Measurements from ENCODE around the gene DSCAML1. TPM values are rescaled to one million over a fixed set of nuclear protein-coding genes. Genes with fewer than 3 reads are reported as not detected.

The DSCAML1 gene
- total and polyA plus RNA-seq, 2 experiments from 2014 or later, result not detected

GRCh38 chr11:117584056-117584830 lies 212.8 kb downstream of the DSCAML1 start:
- Histone ChIP-seq H3K79me2 (ENCODE audit: insufficient read depth) (no peaks in the 10 kb centered on the region), H3K27me3 (replicated peaks; ENCODE audit: insufficient read depth) (peaks cover 10% of the 10 kb centered on the region; the same call in 1 of the 2 replicates), H3K9me3 (ENCODE audit: low read depth) (no peaks in the 10 kb centered on the region), H3K4me1 (ENCODE audit: insufficient read depth) (peaks cover 8% of the 10 kb centered on the region; the same call in 1 of the 2 replicates), H3K4me3 (no peak overlapping the region), H3K27ac (no peak overlapping the region), H2AFZ (peak overlapping the region; percentile 18; the same call in 1 of the 2 replicates), H3K36me3 (ENCODE audit: low read depth) (no peaks in the 10 kb centered on the region), H4K20me1 (ENCODE audit: insufficient read depth) (no peaks in the 10 kb centered on the region), H3F3A (ENCODE audit: insufficient read depth) (no peaks in the 10 kb centered on the region), H3K4me2 (ENCODE audit: unreplicated experiment) (peak overlapping the region; percentile 41), H3K9me2 (ENCODE audit: insufficient read depth) (no peaks in the 10 kb centered on the region), H3K9ac (no peak overlapping the region)
- in situ Hi-C loops (cut with MboI), result no loop called here
- peak; percentile 64 for DNase-seq
- TF ChIP-seq EZH2 (IDR thresholded peaks at IDR 0.05; ENCODE audit: insufficient read depth, poor library complexity, severe bottlenecking), result no peak
- TF ChIP-seq EZH2phosphoT487 (IDR thresholded peaks at IDR 0.05; ENCODE audit: insufficient read depth, low read depth), result no peak
- 46 to 50% methylated on average over 9 of the region's 9 CpGs for WGBS, 2 experiments (ENCODE audit: low coverage in 1 of 2, low lambda C conversion rate in 2 of 2, missing lambda C conversion rate in 2 of 2)

DNA sequence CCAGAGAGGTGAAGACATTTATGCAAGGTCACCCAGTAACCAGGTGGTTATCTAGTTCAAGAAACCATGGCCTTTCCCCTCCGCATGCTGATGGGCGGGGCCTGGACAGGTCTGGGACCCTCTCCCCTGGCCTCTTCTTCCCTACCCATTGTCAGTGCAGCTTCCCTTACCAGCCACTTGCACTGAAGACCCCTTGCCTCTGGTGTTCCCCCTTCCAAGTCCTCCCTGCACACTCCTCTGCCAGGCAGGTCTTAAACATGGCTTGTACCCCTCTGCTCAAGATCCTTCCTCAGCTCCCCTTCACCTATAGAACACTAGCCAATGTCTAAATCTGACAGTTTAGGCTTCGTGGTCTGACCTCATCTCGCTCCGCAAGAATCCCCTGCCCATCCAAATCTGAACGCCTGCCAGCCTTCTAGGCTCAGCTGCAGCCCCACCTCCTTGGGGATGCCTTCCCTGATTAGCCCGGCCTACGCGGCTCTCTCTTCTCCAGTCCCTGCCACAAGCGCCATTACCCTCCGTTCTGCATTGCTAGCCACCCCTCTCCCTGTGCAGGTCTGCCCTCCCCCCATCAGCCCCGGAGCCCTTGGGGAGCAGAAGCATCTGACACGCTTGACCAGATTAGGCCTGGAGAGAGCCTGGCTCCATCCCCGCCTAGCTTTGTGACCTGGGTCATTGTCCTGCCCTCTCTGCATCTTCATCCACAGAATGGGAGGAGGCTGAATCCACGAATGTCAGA lies 213.8 kb downstream of the DSCAML1 start:
- no peaks in the 10 kb centered on the region for H3F3A ChIP-seq (ENCODE audit: insufficient read depth)
- H3K27ac ChIP-seq, result no peak overlapping the region
- H2AFZ ChIP-seq, result peak overlapping the region; percentile 18; the same call in 1 of the 2 replicates
- H3K36me3 ChIP-seq (ENCODE audit: low read depth), result no peaks in the 10 kb centered on the region
- in situ Hi-C loops (cut with MboI), result no loop called here
- no peaks in the 10 kb centered on the region for H3K9me3 ChIP-seq (ENCODE audit: low read depth)
- no peak for TF ChIP-seq EZH2 (IDR thresholded peaks at IDR 0.05; ENCODE audit: insufficient read depth, poor library complexity, severe bottlenecking)
- H3K4me2 ChIP-seq (ENCODE audit: unreplicated experiment), result no peak overlapping the region
- no peak overlapping the region for H3K4me3 ChIP-seq
- no peaks in the 10 kb centered on the region for H4K20me1 ChIP-seq (ENCODE audit: insufficient read depth)
- H3K9me2 ChIP-seq (ENCODE audit: insufficient read depth), result no peaks in the 10 kb centered on the region
- peaks cover 8% of the 10 kb centered on the region; the same call in 1 of the 2 replicates for H3K4me1 ChIP-seq (ENCODE audit: insufficient read depth)
- H3K9ac ChIP-seq, result no peak overlapping the region
- WGBS, 2 experiments (ENCODE audit: low coverage in 1 of 2, low lambda C conversion rate in 2 of 2, missing lambda C conversion rate in 2 of 2), result 47 to 49% methylated on average over 15 of the region's 15 CpGs
- DNase-seq, result peak; percentile 50
- peaks cover 15% of the 10 kb centered on the region for H3K27me3 ChIP-seq (replicated peaks; ENCODE audit: insufficient read depth)
- no peaks in the 10 kb centered on the region for H3K79me2 ChIP-seq (ENCODE audit: insufficient read depth)

- no peaks in the 10 kb centered on the region for H3K79me2 ChIP-seq (ENCODE audit: insufficient read depth)
- H3K4me3 ChIP-seq, result no peak overlapping the region
- 54 to 55% methylated on average over 6 of the region's 6 CpGs for WGBS, 2 experiments (ENCODE audit: low coverage in 1 of 2, low lambda C conversion rate in 2 of 2, missing lambda C conversion rate in 2 of 2)
- H3K27ac ChIP-seq, result no peak overlapping the region
- H3K9me2 ChIP-seq (ENCODE audit: insufficient read depth), result no peaks in the 10 kb centered on the region
- H3K4me1 ChIP-seq (ENCODE audit: insufficient read depth), result peaks cover 8% of the 10 kb centered on the region; the same call in 1 of the 2 replicates
- in situ Hi-C loops (cut with MboI), result no loop called here
- DNase-seq, result no peak
- H3K9me3 ChIP-seq (ENCODE audit: low read depth), result no peaks in the 10 kb centered on the region
- H4K20me1 ChIP-seq (ENCODE audit: insufficient read depth), result no peaks in the 10 kb centered on the region
- H3K4me2 ChIP-seq (ENCODE audit: unreplicated experiment), result no peak overlapping the region
- H3K27me3 ChIP-seq (replicated peaks; ENCODE audit: insufficient read depth), result peaks cover 15% of the 10 kb centered on the region
- H3K9ac ChIP-seq, result no peak overlapping the region
- no peaks in the 10 kb centered on the region for H3F3A ChIP-seq (ENCODE audit: insufficient read depth)
- no peak overlapping the region for H2AFZ ChIP-seq
- H3K36me3 ChIP-seq (ENCODE audit: low read depth), result no peaks in the 10 kb centered on the region
- no peak for TF ChIP-seq EZH2phosphoT487 (IDR thresholded peaks at IDR 0.05; ENCODE audit: insufficient read depth, low read depth)
- no peak for TF ChIP-seq EZH2 (IDR thresholded peaks at IDR 0.05; ENCODE audit: insufficient read depth, poor library complexity, severe bottlenecking)
Measured at GRCh38 chr11:117582433-117582832, 214.6 kb downstream of the DSCAML1 start.

DNA sequence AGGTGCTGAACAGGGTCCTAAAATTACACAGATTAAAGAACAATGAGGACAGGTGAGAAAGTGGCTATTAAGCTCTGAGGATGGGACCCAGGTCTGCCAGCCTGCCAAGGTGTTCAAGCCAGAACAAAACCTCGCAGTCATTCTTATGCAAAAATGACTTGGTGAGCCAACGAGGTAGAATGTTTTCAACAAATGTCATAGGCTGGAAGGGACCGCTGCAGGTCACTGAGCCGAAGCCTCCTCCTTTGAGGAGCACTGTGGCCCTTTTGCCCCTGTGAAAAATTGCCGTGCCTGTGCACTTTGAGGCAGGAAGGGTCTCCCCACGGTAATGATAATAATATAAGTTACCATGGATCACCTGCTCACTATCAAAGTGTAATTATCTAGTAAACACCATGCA lies 216.2 kb downstream of the DSCAML1 start:
- no peaks in the 10 kb centered on the region for H4K20me1 ChIP-seq (ENCODE audit: insufficient read depth)
- no peak overlapping the region for H2AFZ ChIP-seq

More for the DNA sequence above, 216.2 kb downstream of the DSCAML1 start:
- Histone ChIP-seq H3K4me2 (ENCODE audit: unreplicated experiment) (no peak overlapping the region), H3K4me1 (ENCODE audit: insufficient read depth) (peaks cover 8% of the 10 kb centered on the region; the same call in 1 of the 2 replicates), H3F3A (ENCODE audit: insufficient read depth) (no peaks in the 10 kb centered on the region), H3K4me3 (no peak overlapping the region), H3K27ac (no peak overlapping the region), H3K79me2 (ENCODE audit: insufficient read depth) (no peaks in the 10 kb centered on the region), H3K9me2 (ENCODE audit: insufficient read depth) (no peaks in the 10 kb centered on the region), H3K9ac (no peak overlapping the region), H3K36me3 (ENCODE audit: low read depth) (no peaks in the 10 kb centered on the region), H3K9me3 (ENCODE audit: low read depth) (no peaks in the 10 kb centered on the region), H3K27me3 (replicated peaks; ENCODE audit: insufficient read depth) (peaks cover 15% of the 10 kb centered on the region)
- 63 to 71% methylated on average over 6 of the region's 6 CpGs for WGBS, 2 experiments (ENCODE audit: low coverage in 1 of 2, low lambda C conversion rate in 2 of 2, missing lambda C conversion rate in 2 of 2)
- TF ChIP-seq EZH2phosphoT487 (IDR thresholded peaks at IDR 0.05; ENCODE audit: insufficient read depth, low read depth), result no peak
- TF ChIP-seq EZH2 (IDR thresholded peaks at IDR 0.05; ENCODE audit: insufficient read depth, poor library complexity, severe bottlenecking), result no peak
- DNase-seq, result no peak
- in situ Hi-C loops (cut with MboI), result no loop called here
